Stimulated activated CD4-positive, alpha-beta T cell treated with anti-CD3 and anti-CD28 coated beads, Interleukin-2, amount 100 ng/mL, for 4 hours (primary cell): ENCODE results near the gene TVP23A.
"Not testable (repeated sequence)": the region's sequence is repeated elsewhere in the genome, so short reads cannot be mapped to it uniquely, and the experiment has no call there.

ENCODE experiments used
- DNase-seq: peaks from one replicate; pipeline ENCODE4 v3.0.0-alpha.2; 2020; ENCODE audit warnings: low read depth

TVP23A gene

DNA sequence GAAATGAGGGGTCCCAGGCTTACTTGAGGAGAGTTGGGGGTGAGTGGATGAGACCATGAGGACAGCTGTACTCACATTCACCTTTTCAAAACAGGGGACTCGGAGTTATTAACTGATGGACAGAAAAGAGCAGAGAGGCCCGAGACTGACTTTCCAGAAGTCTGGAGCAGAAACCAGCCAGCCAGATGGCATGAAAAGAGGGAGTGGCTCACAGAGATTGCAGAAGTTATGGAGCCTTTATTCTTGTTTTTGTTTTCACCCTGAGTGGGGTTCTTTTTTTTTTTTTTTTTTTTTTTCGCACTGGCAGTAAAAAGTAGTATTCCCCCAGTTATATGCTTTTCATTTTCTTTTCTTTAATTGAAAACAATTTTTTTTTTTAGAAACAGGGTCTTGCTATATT lies 18.9 kb downstream of the TVP23A start:
- no peak for DNase-seq

DNA sequence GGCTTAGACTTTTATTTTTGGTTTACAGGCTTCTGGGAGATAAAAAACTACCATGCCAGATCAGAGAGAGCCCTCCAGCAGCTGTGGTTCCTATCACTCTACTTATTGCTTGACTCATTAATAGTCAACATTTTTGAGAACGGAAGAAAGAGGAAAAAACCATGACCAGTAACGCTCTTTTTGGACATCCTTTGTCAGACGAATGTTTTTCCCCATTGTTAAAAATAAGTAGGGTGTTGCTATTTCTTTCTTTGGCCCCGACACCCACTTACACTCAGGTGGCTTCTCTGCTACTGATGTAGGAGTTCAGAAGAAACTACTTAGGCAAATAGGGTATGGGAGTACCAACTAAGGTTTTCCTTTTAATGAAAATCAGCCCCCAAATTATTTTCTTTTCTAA lies 27.5 kb downstream of the TVP23A start:
- no peak for DNase-seq

DNA sequence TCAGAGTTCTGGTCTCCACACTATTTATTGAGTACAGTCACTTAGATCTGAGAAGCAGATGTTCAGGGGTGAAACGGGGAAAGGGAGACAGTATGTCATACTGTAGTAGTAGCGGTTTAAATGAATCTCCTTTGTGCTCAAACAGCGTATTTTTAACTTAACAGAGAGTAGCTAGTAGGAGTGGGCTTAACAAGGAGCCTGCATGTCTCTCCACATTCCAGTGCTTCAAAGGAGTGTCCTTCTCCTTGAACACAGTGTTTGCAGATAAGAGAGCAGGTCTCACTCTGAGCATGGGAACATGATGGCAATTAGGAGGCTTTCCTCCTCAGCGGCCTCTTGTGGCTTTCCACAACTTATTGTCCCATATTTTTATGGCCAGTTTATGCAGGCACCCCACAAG lies 30.0 kb downstream of the TVP23A start:
- DNase-seq = not testable (repeated sequence)

DNA sequence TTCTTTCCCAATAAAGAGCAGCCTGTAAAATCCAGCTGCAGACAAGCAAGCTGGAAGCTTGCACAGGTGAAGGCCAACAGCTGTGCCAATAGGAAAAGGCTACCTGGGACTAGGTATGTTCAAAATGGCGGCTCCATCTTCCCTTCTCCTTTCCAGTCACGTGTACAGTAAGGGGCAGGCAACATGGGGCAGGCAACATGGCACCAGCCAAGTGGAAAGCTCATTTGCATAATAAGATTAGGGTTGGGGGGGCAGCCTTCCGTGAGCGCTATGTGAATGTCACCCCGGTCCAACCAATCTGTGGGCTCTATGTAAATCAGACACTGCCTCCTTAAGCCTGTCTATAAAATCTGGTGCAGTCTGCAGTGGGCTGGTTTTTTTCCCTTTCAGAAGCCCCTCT lies 31.3 kb downstream of the TVP23A start:
- no peak for DNase-seq

DNA sequence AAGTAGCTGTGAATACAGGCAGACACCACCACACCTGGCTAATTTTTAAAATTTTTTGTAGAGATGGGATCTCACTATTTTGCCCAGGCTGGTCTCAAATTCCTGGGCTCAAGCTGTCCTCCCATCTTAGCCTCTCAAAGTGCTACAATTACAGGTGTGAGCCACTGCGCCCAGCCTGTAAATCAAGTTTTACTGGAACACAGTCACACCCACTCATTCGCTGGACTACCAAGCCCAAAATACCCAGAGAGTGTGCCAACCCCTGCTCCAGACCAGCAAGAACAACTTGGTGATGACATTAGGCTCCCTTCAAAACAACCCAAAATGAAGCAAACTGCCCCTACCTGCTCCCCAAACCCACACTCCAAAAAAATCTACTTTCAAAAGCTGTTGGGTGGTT lies 36.0 kb downstream of the TVP23A start:
- no peak for DNase-seq

DNA sequence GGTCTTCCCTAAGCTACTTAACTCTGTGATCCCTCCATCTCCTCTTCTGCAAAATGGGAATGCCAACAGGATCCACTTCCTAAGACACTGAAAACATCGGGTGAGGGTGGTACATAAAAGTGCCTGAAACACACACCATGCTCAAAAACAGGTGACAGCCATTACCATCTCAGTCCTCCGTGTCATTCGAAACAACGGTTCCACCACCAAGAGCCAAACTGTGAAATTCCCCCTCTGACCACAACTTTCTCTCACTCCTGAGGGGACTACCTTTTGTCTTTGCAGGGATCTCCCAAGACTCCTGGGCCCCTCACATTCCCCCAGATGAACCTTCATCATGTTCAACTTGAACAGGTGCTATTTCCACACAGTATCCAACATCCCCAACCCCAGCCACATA lies 38.0 kb downstream of the TVP23A start:
- no peak for DNase-seq

DNA sequence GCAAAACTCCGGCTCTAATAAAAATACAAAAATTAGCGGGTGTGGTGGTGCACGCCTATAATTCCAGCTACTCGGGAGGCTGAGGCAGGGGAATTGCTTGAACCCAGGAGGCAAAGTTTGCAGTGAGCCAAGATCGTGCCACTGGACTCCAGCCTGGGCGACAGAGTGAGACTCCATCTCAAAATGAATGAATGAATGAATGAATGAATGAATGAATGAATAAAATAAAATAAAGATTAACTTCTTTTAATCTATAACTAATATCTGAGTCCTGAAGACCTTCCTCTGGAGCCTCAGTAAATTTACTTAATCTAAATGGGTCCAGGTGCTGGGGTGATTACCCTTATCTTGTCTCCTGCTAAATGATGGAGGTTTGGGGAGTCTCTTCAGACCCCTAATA lies 38.7 kb downstream of the TVP23A start:
- DNase-seq = not testable (repeated sequence)

DNA sequence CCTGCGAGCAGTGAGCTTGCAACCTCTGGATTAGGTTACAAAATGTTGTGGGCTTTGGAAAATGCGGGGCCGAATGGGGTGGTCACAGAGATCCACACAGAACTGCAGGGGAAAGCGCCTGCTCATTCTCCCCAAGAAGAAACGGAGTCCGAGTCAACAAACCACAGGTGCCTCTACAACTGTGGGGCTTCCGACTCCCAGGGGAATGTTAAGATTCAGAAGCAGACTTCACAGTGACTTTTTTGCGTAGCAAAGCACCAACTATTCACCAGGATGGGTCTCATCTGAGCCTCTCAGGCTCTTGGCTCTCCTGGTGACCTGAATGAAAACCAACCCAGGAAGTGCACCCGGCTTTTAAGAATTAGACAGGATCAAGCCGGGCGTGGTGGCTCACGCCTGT lies 41.2 kb downstream of the TVP23A start:
- DNase-seq = no peak

DNA sequence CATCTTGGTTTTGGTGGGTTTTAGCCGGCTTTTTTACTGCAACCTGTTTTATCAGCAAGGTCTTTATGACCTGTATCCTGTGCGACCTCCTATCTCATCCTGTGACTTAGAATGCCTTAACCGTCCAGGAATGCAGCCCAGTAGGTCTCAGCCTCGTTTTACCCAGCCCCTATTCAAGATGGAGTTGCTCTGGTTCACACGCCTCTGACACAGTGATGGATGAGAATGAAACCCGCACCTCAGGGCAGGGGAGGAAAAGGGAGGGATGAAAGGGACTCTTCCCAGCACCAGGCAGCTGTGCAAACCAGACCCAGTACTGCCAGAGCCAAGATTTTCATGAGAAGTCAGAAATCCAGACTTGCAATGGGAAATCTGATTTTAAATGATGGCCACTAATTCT lies 41.7 kb downstream of the TVP23A start:
- not testable (repeated sequence) for DNase-seq

DNA sequence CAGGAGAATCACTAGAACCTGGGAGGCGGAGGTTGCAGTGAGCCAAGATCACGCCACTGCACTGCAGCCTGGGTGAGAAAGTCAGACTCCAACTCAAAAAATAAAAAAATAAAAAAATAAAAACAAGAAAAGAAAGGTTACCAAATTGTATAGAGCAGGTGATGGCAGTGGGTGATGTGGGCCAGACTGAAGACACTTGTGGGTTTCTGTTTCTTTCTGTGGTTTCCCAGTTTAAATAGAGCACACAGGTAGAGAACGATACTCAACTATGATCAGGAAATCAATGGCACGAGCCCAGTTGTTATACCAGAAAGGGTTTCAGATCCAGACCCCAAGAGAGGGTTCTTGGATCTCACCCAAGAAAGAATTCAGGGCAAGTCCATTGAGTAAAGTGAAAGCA lies 42.3 kb downstream of the TVP23A start:
- no peak for DNase-seq

DNA sequence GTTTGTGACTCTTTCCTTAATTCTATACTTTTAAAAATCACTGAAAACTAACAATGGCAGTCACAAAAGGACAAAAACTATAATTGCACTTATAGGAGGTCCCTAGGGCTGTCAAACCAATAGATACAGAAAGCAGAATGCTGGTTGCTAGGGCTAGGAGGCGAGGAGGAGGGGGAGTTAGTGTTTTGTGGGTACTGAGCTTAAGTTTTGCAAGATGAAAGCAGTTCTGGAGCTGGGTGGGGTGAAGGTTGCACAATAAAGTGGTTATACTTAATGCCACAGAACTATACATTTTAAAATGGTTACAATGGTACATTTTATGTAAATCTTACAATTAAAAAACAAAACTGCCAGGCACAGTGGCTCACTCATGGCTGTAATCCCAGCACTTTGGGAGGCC lies 47.7 kb downstream of the TVP23A start:
- no peak for DNase-seq

DNA sequence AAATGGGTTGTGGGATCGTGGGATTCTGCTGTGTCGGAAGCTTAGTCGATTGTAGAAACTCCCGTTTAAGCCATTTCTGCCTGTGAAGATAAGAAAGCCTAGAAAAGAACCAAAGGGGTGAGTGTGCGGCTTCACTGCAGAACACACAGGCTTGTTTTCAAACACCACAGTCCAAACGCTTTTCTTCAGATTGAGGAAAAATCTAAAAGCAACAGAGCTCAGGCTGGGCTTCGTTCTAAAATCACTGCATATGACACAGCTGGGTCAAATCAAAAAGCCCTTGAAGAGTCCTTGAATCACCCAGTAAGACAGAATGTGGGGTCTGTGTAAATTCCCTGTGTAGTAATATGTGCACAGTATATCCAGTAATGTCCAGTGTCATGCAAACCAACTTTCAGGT lies 49.2 kb downstream of the TVP23A start:
- DNase-seq = no peak

DNA sequence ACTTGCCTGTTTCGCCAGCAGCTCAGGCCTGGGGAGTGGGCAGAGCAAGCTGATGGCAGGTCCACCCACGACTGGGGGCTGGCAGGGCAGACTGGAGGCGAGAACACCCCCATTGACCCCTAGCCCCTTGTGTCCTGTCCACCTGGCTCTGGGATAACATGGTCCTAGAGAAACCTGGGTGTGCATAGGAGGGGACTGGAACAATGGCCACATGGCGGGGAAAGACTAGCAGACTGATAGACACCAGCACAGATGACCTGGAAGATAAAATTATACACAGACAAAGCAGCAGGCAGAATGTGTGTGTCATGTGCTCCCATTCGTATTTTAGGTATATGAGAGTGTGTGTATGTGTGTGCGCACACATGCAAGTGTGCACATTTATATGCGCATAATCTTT lies 51.5 kb downstream of the TVP23A start:
- DNase-seq = no peak

DNA sequence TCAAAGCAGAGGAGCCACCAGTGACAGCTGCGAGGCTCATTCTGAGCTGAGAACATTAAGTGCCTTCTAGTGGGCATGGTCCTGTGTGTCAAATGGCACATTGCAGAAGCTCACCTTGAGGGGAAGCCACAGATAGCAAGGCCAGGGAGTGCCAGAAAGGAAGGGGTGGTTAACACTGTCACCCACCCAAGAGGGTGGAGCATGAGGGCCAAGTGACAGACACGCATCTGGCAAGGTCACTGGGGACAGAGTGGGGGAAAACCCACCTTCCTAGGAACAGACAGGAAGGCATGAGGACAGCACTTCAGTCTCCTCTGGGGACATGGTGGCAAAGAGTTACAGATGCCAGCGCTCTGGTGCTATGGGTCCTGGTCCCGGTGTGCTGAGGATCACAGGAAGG lies 52.8 kb downstream of the TVP23A start:
- DNase-seq = no peak

DNA sequence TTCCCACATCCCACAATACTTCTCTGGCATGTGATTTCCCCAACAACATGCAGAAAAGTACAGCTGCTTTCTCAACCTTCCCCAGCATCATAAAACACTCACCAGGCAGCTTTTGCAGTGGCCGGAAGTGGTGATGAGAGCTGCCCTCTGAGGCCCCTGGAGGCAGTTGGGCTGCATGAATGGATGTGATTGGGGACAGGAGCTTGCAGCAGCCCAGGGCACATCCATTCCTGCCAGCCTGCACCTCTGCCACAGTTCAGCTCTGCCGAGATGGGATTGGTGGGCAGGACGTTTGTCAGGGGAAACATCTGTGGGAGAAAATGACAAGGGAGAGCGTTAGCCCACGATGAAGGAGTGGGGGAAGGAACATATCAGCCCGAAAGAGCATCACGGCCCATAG lies 55.1 kb downstream of the TVP23A start:
- no peak for DNase-seq

DNA sequence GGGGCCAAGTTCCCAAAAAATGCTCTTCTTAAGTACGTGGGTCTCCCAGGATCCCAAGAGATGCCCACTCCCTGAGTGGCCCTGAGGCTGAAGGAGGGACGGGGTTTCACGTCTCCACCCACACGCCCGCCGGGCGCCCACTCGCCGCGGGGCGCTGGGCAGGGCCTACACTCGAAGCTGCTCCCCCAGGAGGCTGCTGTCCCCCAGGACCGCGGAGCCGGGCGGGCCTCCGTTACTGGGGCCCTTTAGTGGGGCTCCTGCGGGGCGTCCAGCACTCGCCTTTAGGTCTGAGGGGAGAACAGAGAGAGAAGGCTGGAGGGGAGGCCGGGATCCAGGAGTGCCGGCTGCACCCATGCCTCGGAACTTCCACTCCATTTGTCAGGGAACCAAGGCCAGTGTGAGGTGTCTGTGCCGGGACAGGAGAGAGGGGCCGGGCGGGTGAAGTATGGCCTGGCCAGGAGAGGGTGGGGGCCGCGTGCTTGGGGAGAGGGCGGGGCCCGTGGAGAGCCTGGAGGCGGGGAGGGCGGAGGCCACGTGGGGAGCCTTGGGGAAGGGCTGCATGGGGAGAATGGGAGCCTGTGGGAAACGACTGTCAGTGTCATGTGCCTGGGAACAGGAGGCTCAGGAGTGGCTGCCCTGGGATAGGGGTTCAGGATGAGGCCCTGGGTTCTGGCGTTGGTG lies 56.1 kb downstream of the TVP23A start:
- DNase-seq = no peak

DNA sequence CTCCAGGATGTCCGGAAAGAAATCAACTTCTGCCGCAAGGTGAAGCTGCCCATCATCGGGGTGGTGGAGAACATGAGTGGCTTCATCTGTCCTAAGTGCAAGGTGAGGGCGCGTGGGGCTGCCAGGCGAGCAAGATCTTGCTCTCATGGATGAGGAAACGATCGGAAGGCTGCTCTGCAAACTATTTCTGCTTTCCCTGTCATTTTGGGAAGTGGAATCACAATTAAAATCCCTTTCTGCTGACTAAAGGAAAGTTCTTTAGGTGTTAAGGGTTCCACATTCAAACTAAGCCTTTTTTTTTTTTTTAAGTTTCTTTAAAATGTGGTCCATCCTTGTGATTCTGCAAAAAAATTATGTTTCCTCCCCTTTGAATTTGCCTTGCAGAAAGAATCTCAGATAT lies 57.2 kb downstream of the TVP23A start:
- no peak for DNase-seq

DNA sequence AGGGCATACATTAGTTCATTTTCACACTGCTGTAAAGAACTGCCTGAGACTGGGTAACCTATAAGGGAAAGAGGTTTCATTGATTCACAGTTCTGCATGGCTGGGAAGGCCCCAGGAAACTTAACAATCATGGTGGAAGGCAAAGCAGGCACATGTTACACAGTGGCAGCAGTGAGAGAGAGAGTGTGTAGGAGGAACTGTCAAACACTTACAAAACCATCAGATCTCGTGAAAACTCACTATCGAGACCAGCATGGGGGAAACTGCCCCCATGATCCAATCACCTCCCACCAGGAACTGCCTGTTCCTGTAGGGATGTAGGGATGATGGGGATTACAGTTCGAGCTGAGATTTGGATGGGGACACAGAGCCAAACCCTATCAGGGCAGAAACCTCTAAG lies 57.7 kb downstream of the TVP23A start:
- no peak for DNase-seq

DNA sequence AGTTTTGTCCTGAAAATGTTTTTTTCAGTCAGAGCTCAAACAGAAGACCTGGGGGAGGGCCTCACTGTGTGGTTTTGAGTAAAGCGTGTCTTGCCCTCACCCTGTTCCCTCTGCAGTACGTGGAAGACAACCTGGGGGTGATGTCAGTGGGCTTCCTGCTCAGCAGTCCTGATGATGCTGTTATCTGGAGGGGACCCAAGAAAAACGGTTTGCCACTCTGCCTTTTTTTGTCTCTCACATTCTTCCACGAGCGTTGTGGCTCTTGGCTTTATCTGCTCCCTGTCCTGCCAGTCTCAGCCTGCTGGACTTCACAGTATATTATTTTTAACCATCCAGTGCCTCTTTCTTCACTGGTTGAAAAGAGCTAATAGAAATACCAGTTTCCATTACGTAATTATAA lies 62.0 kb downstream of the TVP23A start:
- DNase-seq = no peak

DNA sequence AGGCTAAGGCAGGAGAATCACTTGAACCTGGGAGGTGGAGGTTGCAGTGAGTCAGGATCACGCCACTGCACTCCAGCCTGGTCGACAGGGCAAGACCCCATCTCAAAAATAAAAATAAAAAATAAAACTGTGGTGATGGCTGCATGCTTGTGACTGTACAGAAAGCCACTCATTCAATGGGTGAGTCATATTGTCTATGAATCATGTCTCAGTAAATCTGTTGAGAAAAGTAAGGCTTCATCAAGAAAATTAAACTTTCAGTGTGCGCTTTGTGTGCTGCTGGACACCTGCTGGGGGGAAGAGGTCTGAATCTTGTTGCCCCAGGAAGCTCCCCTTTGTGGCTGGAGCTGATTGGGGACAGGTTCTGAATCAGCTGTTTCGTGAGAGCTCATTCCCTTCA lies 63.7 kb downstream of the TVP23A start:
- no peak for DNase-seq

DNA sequence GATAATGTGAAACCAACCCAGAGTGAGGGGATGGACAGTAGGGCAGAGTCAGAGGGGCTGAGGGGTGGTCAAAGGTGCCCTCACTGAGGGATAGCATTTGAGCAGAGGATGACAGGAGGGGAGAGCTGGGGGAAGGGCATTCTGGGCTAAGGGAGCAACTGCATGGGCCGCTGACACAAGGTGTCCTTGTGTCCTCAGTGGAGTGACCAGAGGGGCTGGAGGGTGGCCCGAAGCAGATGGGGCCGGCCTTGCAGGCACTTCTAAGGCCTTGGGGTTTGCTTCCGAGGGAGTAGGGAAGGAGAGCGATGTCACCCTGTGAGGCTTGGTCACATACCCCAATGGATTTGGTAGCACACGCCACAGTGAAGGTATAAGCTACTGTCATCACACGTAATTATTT lies 64.9 kb downstream of the TVP23A start:
- DNase-seq = no peak

DNA sequence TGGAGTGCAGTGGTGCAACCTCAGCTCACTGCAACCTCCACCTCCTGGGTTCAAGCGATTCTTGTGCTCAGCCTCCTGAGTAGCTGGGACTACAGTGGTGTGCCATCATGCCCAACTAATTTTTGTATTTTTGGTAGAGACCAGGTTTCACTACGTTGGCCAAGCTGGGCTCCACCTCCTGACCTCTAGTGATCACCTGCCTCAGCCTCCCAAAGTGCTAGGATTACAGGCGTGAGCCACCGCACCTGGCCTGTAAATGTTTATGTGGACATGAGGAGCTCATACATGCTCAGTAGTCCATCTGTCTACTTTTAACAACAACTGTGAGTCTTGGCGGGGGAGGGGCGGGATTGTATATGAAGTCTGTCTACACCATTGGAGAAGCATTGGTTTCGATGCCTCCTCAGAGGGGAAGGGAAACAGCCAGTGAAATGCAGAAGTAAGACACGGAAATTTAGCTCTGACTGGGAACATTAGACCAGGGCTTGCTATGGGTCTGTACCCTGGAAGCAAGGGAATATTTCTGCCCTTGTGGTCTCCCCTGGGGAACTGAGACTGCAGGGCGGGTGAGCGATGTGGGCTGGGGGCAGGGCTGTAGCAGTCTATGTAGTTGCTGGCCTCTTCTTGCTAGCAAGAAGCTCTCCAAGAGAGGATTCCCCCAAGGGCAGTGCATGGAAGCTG lies 65.6 kb downstream of the TVP23A start:
- DNase-seq = no peak

DNA sequence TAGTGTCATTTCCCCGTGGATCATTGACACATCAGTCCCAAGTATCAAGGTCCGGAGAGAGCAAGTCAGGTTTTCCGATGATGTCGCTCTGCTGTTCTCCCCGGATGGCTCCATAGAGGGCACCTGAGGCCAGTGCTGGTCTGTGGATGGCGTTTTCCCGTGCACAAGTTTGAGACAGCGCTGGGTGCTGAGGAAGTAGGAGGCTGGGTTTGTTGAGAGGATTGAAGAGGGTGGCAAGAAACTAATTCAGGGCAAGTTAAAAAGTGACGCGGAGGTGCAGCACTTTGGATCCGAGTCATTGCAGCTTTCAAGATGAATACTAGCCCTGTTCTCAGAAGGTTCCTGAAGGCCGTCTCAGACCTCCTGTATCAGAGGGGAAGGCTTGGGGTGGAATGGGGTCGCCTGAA lies 67.3 kb downstream of the TVP23A start:
- no peak for DNase-seq

DNA sequence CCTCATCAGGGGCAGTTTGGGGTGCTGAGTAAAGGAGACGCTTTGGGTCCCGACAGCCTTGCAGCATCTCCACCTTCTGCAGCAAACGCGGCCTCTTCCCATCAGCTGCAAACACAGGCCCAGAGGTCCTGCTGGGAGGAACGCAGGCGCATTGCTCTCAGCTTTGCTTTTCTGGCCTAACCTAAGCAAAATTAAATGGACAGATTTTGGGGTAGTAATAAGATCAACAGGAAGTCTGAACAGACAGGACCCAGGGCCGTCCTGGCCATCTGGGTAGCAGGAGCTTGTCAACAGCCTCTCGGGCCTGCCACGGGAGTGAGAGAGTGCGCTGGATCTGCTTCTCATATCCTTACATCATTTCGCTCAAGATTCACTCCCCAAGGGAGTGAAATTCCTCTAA lies 67.8 kb downstream of the TVP23A start:
- no peak for DNase-seq
